HG03045 (cell line): ENCODE results near the gene SUCO.
A peak's percentile ranks its signal among the peaks of the same experiment; 100 is the strongest.

Experiments
- ATAC-seq: cut with Tn5 transposase; IDR thresholded peaks from one replicate; pipeline ENCODE4 v1.9.1; 2021; ENCODE audit warnings: mild to moderate bottlenecking, moderate library complexity; ENCODE audit not compliant: unreplicated experiment

Gene SUCO

DNA sequence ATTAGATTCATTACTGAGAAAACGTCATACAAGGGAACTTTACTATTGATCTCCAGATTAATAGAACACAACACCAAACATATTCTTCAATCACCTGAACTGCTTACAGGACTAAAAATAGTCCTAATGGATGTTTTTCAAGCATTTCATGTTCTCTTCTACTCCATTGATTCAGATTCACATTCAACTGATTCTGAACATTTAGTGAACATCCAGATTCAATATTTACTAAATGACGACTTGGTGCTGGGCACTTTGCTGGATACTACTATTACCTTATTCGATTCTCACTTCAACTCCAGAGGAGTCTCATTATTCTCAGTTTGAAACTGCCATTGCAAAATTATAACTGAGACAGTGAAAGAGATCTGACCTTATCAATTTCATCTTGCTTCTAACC, 18.8 kb upstream of the SUCO start:
- no peak for ATAC-seq

DNA sequence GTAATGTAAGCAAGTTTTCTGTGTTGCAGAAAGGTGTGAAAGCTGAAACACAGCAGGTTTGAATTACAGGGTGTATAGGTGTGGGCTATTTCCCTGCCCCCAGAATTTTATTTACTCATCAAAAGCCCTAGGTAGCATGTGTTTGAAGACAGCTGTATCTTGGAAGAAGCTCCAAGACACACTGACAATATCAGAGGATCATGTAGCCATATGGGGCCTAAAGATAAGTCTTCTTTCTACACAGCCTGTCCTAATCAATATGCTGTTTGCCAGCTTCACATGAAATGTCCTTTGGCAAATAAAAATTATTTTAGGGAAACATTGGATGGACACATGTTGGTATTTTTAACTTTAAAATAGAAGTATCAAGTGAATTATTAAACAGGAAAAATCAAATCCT, 17.5 kb upstream of the SUCO start:
- no peak for ATAC-seq

DNA sequence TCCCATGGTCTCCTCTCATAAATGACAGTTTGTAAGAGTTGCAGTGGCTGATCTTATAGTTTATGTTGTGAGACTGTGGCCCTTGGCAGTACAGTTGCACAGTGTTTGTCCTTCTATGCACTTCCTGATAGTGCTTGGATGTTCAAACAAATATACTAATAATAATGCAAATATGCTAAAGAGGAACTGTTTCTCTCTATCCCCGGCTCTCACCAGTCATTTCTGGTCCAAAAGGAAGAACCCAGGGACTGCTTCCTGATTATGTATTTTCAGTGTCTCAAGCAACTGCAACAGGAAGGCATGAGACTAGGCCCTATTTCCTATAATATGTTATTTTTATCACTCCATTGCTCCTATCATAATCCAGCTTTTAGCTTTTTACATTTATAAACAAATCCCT, 17.0 kb upstream of the SUCO start:
- no peak for ATAC-seq

DNA sequence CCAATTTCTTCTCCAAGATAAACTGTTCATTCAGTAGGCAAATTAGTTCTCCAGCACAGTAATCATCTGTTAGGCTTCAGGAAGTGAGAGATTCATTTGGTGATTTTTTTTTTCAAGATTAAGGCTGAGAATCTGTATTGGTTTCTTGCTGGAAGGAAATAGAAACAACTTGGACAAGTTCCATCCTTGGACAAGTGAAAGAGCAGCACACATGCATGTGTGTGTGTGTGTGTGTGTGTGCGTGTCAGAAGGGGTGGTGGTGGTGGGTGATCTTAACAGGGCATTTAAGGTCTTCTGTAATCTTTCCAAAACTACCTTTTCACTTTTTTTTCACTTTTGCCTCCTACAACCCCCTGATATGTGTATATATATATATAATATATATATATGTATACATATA, 15.9 kb upstream of the SUCO start:
- no peak for ATAC-seq

DNA sequence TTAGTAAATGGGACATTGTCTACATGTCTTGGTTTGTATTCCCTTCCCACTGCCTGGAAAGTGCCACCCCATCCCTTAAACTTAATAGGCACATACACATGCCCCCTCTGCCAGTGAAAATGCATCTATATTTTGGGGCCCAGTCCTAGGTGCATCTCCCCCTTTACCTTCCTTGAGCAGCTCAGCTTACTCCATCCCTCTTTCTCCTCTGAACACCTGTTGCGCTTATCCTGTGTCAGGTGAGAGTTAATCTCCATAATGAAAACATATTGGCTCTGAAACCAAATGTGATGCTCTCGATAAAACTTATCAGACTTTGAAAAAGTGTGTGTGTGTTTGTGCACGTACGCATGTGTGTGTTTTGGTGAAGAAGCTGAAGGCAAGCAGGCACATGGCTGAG, 15.4 kb upstream of the SUCO start:
- ATAC-seq: no peak

- ATAC-seq: no peak
Measured at GRCh38 chr1:172529304-172529703, 3.6 kb upstream of the SUCO start.

- no peak for ATAC-seq
Measured at GRCh38 chr1:172530000-172530399, 3.0 kb upstream of the SUCO start.

GRCh38 chr1:172531412-172532182, 1.4 kb upstream of the SUCO start:
- no peak for ATAC-seq

GRCh38 chr1:172532183-172532699, 709 bp upstream of the SUCO start:
- peak; percentile 70 for ATAC-seq

- peak; percentile 24 for ATAC-seq
Measured at GRCh38 chr1:172533513-172534151, 682 bp downstream of the SUCO start.

DNA sequence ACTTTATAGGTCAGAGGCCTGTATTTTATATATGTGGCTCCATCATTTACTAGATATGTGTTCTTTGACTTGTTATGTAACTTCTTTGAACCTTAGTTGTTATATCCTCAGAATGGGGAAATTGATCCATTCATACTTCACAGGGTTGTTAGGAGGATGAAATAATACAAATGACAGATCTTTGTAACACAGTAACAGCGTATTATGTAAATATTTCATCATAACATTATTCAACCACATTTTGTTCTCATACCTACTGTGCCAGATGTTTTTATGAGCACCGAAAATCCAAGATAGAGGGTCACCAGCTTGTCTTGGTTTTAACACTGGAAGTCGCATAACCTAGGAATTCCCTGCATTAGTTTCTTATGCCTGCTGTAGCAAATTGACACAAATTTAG, 3.3 kb downstream of the SUCO start:
- ATAC-seq: no peak

DNA sequence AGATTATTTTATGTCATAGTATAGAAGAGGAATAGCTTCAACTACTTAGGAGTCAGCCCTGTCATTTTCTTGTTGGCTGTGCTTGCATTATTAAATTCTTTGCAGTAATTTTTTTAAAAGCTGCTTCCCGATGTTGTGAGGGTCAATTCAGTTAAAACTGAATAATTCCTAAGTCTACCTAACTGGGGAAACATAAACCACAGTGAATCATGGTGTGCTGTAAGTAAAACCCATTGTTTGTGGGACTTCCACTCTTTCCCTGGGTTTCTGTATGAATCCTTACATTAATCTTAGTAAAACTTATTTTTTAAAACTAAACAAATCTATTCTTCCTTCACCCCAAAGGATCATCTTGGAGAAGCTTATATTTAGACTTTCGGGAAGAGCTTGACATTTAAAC, 4.4 kb downstream of the SUCO start:
- ATAC-seq: no peak

DNA sequence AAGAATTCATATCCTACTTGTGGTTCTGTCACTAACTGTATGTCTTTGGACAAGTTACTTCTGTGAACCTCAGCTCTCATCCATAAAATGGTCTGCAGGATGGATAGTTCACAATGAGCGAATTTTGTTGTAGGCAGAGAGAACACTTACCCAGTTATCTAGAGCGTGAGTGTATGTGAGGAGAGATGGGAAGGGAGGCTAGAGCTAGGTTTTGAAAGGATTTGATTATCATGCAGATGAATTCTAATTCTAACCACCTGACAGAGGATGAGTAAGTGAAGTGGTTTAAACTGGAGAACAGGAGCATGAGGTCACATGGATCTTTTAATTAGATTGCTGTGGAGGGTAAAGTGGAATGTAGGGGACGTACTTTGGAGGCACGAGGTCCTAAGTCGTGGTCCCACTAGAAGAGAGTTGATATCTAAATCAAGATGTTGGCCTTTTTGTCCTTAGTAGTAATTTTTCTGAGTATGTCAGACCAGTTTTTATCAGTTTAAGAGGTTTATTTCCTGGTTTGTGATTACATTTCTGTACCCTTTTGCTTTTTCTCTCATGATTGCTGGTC, 5.0 kb downstream of the SUCO start:
- no peak for ATAC-seq

DNA sequence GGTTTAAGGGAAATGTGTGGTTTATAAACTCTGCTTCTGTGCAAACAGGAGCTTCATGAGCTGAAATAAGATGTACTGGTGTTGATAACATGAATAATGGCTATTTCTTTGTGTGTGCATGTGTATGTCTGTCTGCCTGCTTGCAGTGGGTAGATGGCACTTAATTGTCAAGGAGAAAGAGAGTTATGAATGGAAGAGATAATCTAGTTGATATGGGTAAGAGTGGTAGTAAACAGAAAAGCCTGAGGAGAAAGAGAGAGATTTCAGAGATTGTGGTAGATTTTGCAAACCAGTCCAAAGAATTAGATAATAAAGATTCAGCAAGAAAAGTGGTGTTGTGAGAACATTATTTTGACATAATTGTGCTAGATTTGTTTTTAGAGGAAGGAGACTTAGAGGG, 7.7 kb downstream of the SUCO start:
- ATAC-seq: no peak

DNA sequence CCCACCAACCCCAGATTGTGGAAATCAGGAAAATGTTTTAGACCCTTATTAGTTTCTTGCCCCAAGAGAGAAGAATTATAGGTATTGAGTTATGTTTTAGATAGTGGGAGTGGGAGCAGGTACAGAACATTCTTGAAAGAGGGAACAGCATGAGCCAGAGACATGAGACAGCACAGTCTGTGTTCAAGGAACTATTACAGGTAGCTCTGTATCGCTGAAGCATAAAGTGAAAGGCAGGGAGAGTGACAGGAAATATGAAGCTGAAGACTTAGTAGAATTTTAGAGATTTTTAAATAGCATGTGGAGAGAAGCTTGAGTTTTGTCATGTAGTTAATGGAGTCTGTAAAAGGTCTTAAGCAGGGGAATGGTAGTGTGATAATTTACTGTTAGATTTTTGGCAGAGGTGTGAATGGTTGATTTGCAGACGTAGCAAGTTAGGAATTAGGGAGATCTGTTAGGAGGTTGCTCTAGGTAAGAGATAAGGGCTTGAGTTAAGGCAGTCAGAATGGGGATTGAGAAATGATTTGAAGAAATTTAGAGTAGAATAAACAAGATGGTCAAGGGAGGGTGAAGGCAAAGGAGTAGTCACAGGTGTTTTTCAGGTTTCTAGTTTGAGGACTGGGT, 11.6 kb downstream of the SUCO start:
- no peak for ATAC-seq

GRCh38 chr1:172545396-172546004, 12.6 kb downstream of the SUCO start:
- no peak for ATAC-seq

DNA sequence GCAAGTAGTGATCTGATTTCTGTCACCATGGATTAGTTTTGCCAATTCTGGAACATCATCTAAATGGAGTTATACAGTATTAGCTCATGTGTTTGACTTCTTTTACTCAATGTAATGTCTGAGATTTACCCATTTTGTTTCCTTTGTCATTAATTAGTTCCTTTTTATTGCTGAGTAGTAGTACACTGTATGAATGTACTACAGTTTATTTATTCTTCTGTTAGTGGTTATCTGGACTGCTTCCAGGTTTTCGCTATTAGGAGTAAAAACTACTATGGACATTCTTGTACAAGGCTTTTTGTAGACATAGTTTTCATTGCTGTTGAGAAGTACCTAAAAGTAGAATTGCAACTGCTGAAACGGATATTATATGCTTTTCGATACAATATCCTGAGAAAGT, 14.1 kb downstream of the SUCO start:
- ATAC-seq: no peak

- no peak for ATAC-seq
Measured at GRCh38 chr1:172549621-172550280, 16.8 kb downstream of the SUCO start.

DNA sequence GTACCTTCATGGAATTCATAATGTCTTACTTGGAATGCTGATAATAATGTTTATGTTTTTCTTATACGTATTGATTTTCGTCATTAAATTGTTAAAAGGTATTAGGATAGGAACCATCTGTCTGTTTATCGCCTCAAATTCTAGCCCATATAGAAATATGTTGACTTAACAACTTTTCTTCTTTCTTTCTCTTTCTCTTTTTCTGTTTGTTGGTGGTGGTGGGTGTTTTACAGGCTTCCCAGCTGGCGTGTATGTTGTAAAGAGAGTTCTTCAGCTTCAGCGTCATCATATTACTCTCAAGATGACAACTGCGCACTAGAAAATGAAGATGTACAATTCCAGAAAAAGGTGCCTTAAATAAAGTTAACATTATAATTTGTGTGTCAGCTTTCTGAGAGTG, 18.3 kb downstream of the SUCO start:
- no peak for ATAC-seq

- ATAC-seq: no peak
Measured at GRCh38 chr1:172554915-172555314, 22.0 kb downstream of the SUCO start.

GRCh38 chr1:172556461-172556860, 23.5 kb downstream of the SUCO start:
- ATAC-seq: no peak
